ENCODE data around the gene TCF12.

Gene TCF12

DNA sequence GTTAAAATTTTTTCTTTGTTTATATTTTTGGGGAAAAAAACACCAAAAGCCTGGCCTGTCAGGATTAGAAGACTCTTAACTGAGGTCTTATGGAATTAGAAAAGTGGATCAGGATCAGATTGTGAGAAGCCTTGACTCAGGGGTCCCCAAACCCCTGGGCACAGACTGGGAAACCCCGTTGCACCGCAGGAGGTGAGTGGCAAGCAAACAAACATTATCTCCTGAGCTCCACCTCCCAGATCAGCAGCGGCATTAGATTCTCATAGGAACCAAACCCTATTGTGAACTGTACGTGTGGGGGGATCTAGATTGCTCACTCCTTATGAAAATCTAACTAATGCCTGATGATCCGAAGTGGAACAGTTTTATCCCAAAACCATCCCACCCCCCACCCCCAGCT lies 117.2 kb downstream of the TCF12 start:
- Histone ChIP-seq H3K9me3 (ENCODE audit: control insufficient read depth, low read length) (no peaks in the 10 kb centered on the region), H3K4me1 (ENCODE audit: control insufficient read depth, insufficient read depth, low read length) (peaks cover 12% of the 10 kb centered on the region), H3K4me3 (ENCODE audit: insufficient read depth, low read depth, low read length) (no peak overlapping the region), H3K27me3 (ENCODE audit: control insufficient read depth, insufficient read depth, low read length, poor library complexity, severe bottlenecking) (no peaks in the 10 kb centered on the region), H3K36me3 (ENCODE audit: control insufficient read depth, insufficient read depth, low read length) (no peaks in the 10 kb centered on the region), H3K27ac (ENCODE audit: insufficient read depth, low read depth, low read length, poor library complexity, severe bottlenecking) (peak overlapping the region; percentile 1)
- WGBS, 2 experiments: 32 to 36% methylated on average over 4 of the region's 5 CpGs

DNA sequence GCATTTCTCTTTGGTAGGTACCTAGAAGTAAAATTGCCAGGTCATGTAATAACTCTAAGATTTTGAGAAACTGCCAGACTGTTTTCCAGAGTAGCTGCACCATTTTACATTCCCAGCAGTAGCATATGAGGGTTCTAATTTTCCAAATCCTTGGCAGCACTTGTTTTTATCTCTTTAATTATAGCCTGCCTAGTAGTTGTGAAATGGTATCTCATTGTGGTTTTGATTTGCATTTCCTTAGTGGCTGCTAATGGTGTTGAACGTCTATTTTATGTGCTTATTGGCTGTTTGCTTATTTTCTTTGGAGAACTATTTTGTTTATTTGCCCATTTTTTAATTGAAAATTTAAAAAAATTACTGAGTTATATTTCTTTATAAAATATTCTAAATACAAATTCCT lies 117.9 kb downstream of the TCF12 start:
- H3K9me3 ChIP-seq (ENCODE audit: control insufficient read depth, low read length): no peaks in the 10 kb centered on the region
- H3K27me3 ChIP-seq (ENCODE audit: control insufficient read depth, insufficient read depth, low read length, poor library complexity, severe bottlenecking): no peaks in the 10 kb centered on the region
- H3K27ac ChIP-seq (ENCODE audit: insufficient read depth, low read depth, low read length, poor library complexity, severe bottlenecking): no peak overlapping the region
- H3K36me3 ChIP-seq (ENCODE audit: control insufficient read depth, insufficient read depth, low read length): no peaks in the 10 kb centered on the region
- no peak overlapping the region for H3K4me3 ChIP-seq (ENCODE audit: insufficient read depth, low read depth, low read length)
- 43 to 78% methylated on average over 1 of the region's 1 CpG for WGBS, 2 experiments
- H3K4me1 ChIP-seq (ENCODE audit: control insufficient read depth, insufficient read depth, low read length): peaks cover 12% of the 10 kb centered on the region

DNA sequence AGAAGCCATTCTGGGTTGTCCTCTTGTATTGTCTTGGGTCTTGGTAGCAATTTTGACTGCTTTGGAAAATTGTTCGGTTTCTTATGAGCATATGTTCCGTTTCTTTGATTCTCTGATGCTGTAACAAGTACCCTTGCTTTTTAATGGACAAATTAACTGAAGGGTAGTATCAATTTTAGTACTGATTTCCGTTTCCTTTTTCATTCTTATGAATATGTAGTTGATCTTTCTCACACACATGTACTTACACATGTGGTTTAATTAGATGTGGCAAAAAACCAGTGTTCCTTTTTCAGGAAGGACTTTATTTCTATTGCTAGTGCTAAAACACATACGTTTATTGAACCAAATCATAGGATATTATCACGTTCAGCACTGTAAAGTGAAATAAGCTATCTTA lies 119.1 kb downstream of the TCF12 start:
- WGBS, 2 experiments: 95 to 100% methylated on average over 4 to 5 of the region's 5 CpGs
- Histone ChIP-seq H3K9me3 (ENCODE audit: control insufficient read depth, low read length) (no peaks in the 10 kb centered on the region), H3K36me3 (ENCODE audit: control insufficient read depth, insufficient read depth, low read length) (no peaks in the 10 kb centered on the region), H3K4me1 (ENCODE audit: control insufficient read depth, insufficient read depth, low read length) (peaks cover 12% of the 10 kb centered on the region), H3K4me3 (ENCODE audit: insufficient read depth, low read depth, low read length) (no peak overlapping the region), H3K27me3 (ENCODE audit: control insufficient read depth, insufficient read depth, low read length, poor library complexity, severe bottlenecking) (no peaks in the 10 kb centered on the region), H3K27ac (ENCODE audit: insufficient read depth, low read depth, low read length, poor library complexity, severe bottlenecking) (no peak overlapping the region)

DNA sequence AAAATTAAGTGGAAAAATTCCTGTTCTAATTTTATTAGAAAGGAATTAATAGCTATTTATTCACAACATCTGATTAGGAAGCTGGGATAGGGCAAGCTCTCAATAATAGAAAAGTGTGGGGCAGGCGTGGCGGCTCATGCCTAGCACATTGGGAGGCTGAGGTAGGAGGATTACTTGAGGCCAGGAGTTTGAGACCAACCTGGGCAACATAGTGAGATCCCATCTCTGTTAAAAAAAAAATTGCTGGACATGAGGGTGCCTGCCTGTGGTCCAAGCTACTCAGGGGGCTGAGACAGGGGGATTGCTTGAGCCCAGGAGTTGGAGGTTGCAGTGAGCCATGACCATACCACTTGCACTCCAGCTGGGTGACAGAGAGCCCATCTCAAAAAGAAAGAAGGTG lies 119.6 kb downstream of the TCF12 start:
- WGBS, 2 experiments: 93 to 97% methylated on average over 2 of the region's 2 CpGs
- Histone ChIP-seq H3K36me3 (ENCODE audit: control insufficient read depth, insufficient read depth, low read length) (no peaks in the 10 kb centered on the region), H3K9me3 (ENCODE audit: control insufficient read depth, low read length) (no peaks in the 10 kb centered on the region), H3K4me1 (ENCODE audit: control insufficient read depth, insufficient read depth, low read length) (peaks cover 12% of the 10 kb centered on the region), H3K27ac (ENCODE audit: insufficient read depth, low read depth, low read length, poor library complexity, severe bottlenecking) (no peak overlapping the region), H3K27me3 (ENCODE audit: control insufficient read depth, insufficient read depth, low read length, poor library complexity, severe bottlenecking) (no peaks in the 10 kb centered on the region), H3K4me3 (ENCODE audit: insufficient read depth, low read depth, low read length) (no peak overlapping the region)

DNA sequence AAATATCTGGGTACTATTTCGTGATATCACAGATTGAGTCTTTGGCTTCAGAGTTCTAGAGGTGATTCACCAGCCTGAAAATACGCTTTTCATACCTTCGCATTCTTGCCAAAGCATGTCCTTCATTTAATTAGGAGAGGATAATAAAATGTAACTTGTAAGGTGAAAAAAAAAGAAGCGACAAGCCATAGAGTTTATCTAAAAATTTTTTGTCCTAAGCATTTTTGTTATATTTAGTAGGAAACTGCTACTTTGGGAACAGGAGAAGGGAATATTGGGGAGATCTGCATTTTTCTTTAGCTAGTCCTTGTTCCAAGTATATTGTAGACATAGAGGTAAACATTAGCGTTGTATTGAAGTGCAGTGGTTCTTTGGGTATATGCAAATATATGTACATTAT lies 120.1 kb downstream of the TCF12 start:
- peaks cover 12% of the 10 kb centered on the region for H3K4me1 ChIP-seq (ENCODE audit: control insufficient read depth, insufficient read depth, low read length)

DNA sequence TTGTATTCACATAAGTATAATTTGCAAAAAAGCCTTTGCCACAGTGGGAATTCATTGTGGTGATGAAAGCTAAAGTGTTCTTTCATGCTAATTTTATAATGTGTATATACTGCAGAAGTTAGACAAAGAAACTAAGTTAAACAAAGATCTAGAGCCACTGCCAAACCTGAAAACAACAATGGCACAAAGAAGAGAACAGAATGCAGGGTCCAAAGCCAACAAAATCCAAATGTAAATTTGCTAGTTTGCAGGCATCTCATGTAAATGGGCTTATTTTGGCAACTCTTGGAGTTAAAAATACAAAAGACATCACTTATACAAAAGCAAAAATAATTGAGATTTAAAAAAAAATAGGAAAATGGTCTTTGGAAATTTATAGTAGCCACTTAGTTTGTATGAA lies 123.0 kb downstream of the TCF12 start:
- no peak overlapping the region for H3K4me3 ChIP-seq (ENCODE audit: insufficient read depth, low read depth, low read length)
- H3K9me3 ChIP-seq (ENCODE audit: control insufficient read depth, low read length): no peaks in the 10 kb centered on the region
- no peaks in the 10 kb centered on the region for H3K36me3 ChIP-seq (ENCODE audit: control insufficient read depth, insufficient read depth, low read length)
- H3K27me3 ChIP-seq (ENCODE audit: control insufficient read depth, insufficient read depth, low read length, poor library complexity, severe bottlenecking): no peaks in the 10 kb centered on the region
- H3K27ac ChIP-seq (ENCODE audit: insufficient read depth, low read depth, low read length, poor library complexity, severe bottlenecking): no peak overlapping the region
- H3K4me1 ChIP-seq (ENCODE audit: control insufficient read depth, insufficient read depth, low read length): peaks cover 4% of the 10 kb centered on the region

More for the DNA sequence above, 120.1 kb downstream of the TCF12 start:
- H3K9me3 ChIP-seq (ENCODE audit: control insufficient read depth, low read length): no peaks in the 10 kb centered on the region
- H3K4me3 ChIP-seq (ENCODE audit: insufficient read depth, low read depth, low read length): no peak overlapping the region
- H3K27ac ChIP-seq (ENCODE audit: insufficient read depth, low read depth, low read length, poor library complexity, severe bottlenecking): no peak overlapping the region
- 98% methylated on average over 5 of the region's 5 CpGs for WGBS, 2 experiments
- no peaks in the 10 kb centered on the region for H3K27me3 ChIP-seq (ENCODE audit: control insufficient read depth, insufficient read depth, low read length, poor library complexity, severe bottlenecking)
- no peaks in the 10 kb centered on the region for H3K36me3 ChIP-seq (ENCODE audit: control insufficient read depth, insufficient read depth, low read length)

DNA sequence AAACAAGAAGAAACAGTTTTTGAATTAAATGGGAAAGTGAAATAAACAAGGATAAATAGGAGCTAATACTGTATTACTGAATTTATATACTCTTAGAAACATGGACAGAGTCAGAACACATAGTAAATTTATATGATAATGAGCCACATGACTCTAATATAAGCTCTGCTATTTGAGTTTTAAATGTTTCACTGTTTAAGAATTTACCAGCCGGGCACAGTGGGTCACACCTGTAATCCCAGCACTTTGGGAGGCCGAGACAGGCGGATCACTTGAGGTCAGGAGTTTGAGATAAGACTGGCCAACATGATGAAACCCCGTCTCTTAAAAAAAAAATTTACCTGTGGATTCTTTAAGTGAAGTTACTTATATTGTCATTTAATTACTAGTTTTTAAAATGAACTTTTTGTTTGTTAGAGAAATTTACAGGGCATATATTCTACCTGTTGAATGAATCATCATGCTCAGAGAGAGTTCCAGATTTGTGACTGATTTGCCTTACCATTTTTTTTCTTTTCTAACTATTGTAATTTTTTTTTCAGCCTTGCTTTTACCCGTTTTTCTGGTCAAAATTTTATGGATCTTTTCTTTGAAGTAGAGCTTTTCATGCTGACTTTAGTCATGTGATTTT lies 125.7 kb downstream of the TCF12 start:
- Histone ChIP-seq H3K9me3 (ENCODE audit: control insufficient read depth, low read length) (no peaks in the 10 kb centered on the region), H3K27me3 (ENCODE audit: control insufficient read depth, insufficient read depth, low read length, poor library complexity, severe bottlenecking) (no peaks in the 10 kb centered on the region), H3K4me1 (ENCODE audit: control insufficient read depth, insufficient read depth, low read length) (peaks cover 4% of the 10 kb centered on the region), H3K4me3 (ENCODE audit: insufficient read depth, low read depth, low read length) (no peak overlapping the region), H3K36me3 (ENCODE audit: control insufficient read depth, insufficient read depth, low read length) (no peaks in the 10 kb centered on the region), H3K27ac (ENCODE audit: insufficient read depth, low read depth, low read length, poor library complexity, severe bottlenecking) (no peak overlapping the region)
- WGBS, 2 experiments: 94 to 96% methylated on average over 4 of the region's 5 CpGs

DNA sequence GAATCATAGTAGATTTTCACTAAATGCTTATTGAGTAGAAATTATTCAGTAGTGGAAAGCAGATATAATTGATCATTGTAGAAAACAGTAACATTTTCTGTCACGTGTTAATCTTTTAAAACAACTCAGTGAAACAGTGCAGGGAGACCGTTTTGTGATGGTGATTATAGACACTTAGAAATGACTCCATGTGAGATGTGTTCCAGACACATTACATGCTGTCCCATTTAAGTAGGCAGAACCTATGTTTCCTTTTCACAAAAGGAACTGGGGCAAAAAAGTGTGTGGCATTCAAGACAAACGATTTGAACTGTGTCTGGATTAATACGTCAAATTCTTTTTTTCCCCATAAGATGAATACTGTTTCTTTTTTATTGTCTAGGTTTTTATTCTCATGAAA lies 126.5 kb downstream of the TCF12 start:
- Histone ChIP-seq H3K4me3 (ENCODE audit: insufficient read depth, low read depth, low read length) (no peak overlapping the region), H3K9me3 (ENCODE audit: control insufficient read depth, low read length) (no peaks in the 10 kb centered on the region), H3K27ac (ENCODE audit: insufficient read depth, low read depth, low read length, poor library complexity, severe bottlenecking) (no peak overlapping the region), H3K4me1 (ENCODE audit: control insufficient read depth, insufficient read depth, low read length) (peaks cover 4% of the 10 kb centered on the region), H3K36me3 (ENCODE audit: control insufficient read depth, insufficient read depth, low read length) (no peaks in the 10 kb centered on the region), H3K27me3 (ENCODE audit: control insufficient read depth, insufficient read depth, low read length, poor library complexity, severe bottlenecking) (no peaks in the 10 kb centered on the region)
- WGBS, 2 experiments: 91 to 96% methylated on average over 4 of the region's 4 CpGs

DNA sequence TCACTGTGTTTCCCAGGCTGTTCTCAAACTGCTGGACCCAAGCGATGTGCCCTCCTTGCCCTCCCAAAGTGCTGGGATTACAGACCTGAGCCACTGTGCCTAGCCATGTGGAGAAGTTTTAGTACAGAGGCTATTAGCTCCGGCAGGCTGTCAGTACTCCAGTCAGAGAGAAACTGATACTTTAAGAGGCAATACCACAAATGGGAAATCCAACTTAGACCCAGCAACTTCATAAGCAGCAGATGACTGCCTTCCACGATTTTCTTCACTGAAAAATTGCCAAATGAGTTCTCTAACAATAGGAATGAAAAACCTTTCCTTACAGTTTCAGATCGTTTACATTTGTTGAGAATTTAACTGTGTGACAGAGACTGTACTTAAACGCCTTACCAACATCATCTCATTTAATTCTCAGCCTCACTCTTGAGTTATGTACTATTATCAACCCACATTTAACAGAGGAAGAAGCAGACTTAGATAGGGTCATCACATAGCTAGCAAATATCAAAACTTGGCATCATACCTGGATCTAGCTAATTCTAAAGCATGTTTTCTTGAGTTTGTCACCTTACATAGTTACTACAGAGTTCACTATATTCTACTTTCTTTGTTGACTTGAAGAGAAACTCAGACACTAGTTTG lies 127.4 kb downstream of the TCF12 start:
- H3K36me3 ChIP-seq (ENCODE audit: control insufficient read depth, insufficient read depth, low read length): no peaks in the 10 kb centered on the region
- no peaks in the 10 kb centered on the region for H3K27me3 ChIP-seq (ENCODE audit: control insufficient read depth, insufficient read depth, low read length, poor library complexity, severe bottlenecking)
- no peaks in the 10 kb centered on the region for H3K9me3 ChIP-seq (ENCODE audit: control insufficient read depth, low read length)
- WGBS, 2 experiments: 90 to 95% methylated on average over 5 of the region's 5 CpGs
- H3K4me3 ChIP-seq (ENCODE audit: insufficient read depth, low read depth, low read length): no peak overlapping the region
- H3K4me1 ChIP-seq (ENCODE audit: control insufficient read depth, insufficient read depth, low read length): no peaks in the 10 kb centered on the region
- no peak overlapping the region for H3K27ac ChIP-seq (ENCODE audit: insufficient read depth, low read depth, low read length, poor library complexity, severe bottlenecking)

DNA sequence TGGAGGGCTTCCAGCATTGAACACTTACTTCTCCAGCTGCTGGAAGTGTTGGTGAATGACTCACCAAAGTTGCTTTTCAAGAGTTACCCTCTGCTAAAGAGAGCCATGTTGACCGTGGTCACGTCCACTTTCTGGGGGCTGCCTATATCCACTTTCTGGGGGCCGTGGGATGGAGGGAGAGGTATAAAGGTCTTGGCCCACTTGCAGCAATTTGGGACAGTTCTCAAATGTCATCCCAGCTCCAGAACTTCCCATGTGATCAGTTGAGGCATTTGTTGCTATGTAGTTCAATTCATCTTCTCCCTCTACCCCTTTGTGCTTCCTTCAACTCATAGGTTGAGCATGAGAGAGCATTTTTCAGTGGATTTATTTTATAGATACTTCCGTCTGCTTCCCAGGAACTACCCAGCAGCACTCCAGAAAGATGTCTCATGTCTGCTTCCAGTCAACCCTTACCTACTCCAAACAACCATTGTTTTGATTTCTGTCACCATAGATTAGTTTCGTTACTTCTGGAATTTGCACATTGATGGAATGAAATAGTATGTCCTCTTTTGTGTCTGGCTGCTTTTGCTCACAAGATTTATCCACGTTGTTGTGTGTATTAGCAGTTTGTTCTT lies 130.6 kb downstream of the TCF12 start:
- Histone ChIP-seq H3K4me3 (ENCODE audit: insufficient read depth, low read depth, low read length) (no peak overlapping the region), H3K36me3 (ENCODE audit: control insufficient read depth, insufficient read depth, low read length) (no peaks in the 10 kb centered on the region), H3K4me1 (ENCODE audit: control insufficient read depth, insufficient read depth, low read length) (no peaks in the 10 kb centered on the region), H3K27me3 (ENCODE audit: control insufficient read depth, insufficient read depth, low read length, poor library complexity, severe bottlenecking) (no peaks in the 10 kb centered on the region), H3K27ac (ENCODE audit: insufficient read depth, low read depth, low read length, poor library complexity, severe bottlenecking) (no peak overlapping the region), H3K9me3 (ENCODE audit: control insufficient read depth, low read length) (no peaks in the 10 kb centered on the region)
- WGBS, 2 experiments: 95 to 98% methylated on average over 4 to 6 of the region's 6 CpGs
